Keratinocyte (primary cell): ENCODE results near the gene ADIPOR2.

Source experiments
- EZH2 ChIP-seq: IDR thresholded peaks from one replicate; pipeline ENCODE4 v1.6.1; 2012; ENCODE audit warnings: inconsistent platforms, mild to moderate bottlenecking, low read length, moderate library complexity
- TF ChIP-seq, protein P1 (sequence below), 3 experiments: IDR thresholded peaks in 1 of 3; conservative IDR thresholded peaks in 1 of 3; optimal IDR thresholded peaks in 1 of 3; 2 replicates in 2 of 3; 3 replicates in 1 of 3; pipeline versions ENCODE3 to v1.5.1; 2011; ENCODE audit warnings: low read length in 3 of 3, mild to moderate bottlenecking in 3 of 3, moderate library complexity in 2 of 3, control low read depth in 1 of 3, inconsistent platforms in 1 of 3; ENCODE audit not compliant: insufficient read depth in 2 of 3; ENCODE audit errors: extremely low read depth in 1 of 3

DNA sequence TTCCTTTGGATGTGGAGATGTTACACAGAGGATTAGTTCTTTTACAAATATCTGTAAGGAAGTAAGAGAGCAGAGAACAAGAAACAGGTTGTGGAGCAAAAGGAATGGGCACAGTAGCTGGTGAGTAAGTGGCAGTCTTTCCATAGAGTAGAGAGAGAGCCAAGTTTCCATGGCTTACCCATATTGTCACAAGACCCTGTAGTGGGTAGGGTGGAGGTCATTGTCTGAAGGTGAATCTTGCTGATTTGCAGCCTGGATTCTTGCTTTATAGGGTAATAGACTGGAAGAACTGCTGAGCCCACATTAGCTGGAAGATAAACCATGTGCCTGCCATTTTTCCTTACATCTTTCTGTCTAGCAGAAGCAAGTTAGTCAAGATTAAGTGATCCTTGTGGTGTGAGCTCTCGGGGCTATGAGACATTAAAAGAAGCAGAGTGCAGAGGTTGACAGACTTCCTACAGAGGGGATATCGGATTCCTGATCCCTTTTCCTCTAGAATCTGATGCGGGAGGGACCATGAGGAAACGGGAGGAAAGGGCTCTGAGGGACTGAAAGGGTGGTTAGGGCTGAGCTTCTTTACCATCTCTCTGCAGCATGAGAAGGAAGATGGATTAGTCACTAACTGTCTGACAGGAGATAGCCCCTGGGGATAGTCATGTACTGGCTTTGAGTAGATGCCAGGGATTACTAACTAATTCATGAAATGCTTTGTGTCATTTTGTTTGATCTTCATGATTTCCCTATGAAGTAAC, 85.5 kb downstream of the ADIPOR2 start:
- TF ChIP-seq, protein P1, sequence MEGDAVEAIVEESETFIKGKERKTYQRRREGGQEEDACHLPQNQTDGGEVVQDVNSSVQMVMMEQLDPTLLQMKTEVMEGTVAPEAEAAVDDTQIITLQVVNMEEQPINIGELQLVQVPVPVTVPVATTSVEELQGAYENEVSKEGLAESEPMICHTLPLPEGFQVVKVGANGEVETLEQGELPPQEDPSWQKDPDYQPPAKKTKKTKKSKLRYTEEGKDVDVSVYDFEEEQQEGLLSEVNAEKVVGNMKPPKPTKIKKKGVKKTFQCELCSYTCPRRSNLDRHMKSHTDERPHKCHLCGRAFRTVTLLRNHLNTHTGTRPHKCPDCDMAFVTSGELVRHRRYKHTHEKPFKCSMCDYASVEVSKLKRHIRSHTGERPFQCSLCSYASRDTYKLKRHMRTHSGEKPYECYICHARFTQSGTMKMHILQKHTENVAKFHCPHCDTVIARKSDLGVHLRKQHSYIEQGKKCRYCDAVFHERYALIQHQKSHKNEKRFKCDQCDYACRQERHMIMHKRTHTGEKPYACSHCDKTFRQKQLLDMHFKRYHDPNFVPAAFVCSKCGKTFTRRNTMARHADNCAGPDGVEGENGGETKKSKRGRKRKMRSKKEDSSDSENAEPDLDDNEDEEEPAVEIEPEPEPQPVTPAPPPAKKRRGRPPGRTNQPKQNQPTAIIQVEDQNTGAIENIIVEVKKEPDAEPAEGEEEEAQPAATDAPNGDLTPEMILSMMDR (optimal IDR thresholded peaks at IDR 0.05 in 1 of 3, IDR thresholded peaks at IDR 0.05 in 1 of 3, conservative IDR thresholded peaks at IDR 0.05 in 1 of 3; ENCODE audit: extremely low read depth in 1 of 3, insufficient read depth in 2 of 3, low read length in 3 of 3), result no peak
- TF ChIP-seq EZH2, result no peak
